IMR-90 (cell line): ENCODE data around the gene LAPTM5. TPM values are rescaled to one million over a fixed set of nuclear protein-coding genes. Genes with fewer than 3 reads are reported as not detected.

ENCODE experiments used
- ATAC-seq: fragments of 200-7000 bp; cut with Tn5 transposase; 2 replicates; pipeline ENCODE4 v1.9.1; 2020; ENCODE audit warnings: low read depth, mild to moderate bottlenecking, moderate library complexity
- BruUV-seq: library from RNA; stranded (reverse); fragments of 400-500 nt; replicated peaks from 2 replicates; lab custom pipeline; 2021; lab: Mats Ljungman, UMichigan
- CTCF ChIA-PET: fragments of 300-600 bp; formaldehyde crosslinking; extraction: SDS; loops from one replicate; lab custom pipeline; 2021; ENCODE audit warnings: antibody characterized with exemption; lab: Yijun Ruan, JAX
- POLR2A ChIA-PET: fragments of 300-600 bp; sonication (Branson Sonifier 250); formaldehyde crosslinking; loops from one replicate; lab custom pipeline; 2022; ENCODE audit warnings: antibody characterized with exemption; ENCODE audit not compliant: unreplicated experiment; lab: Charles Lee
- DNase-seq: peaks from one replicate; pipeline ENCODE4 v3.0.0; 2013
- H2AFZ ChIP-seq: replicated peaks from 2 replicates; pipeline ENCODE3; 2013; ENCODE audit warnings: low read length, mild to moderate bottlenecking; ENCODE audit not compliant: poor library complexity
- H2AK5ac ChIP-seq: 2 replicates; pipeline ENCODE4 v1.6.1; 2013; ENCODE audit warnings: low read depth, low read length, inconsistent platforms
- H2AK9ac ChIP-seq: replicated peaks from 2 replicates; pipeline ENCODE3; 2013; ENCODE audit warnings: mild to moderate bottlenecking, low read depth, low read length, moderate library complexity; ENCODE audit not compliant: poor library complexity
- H2BK120ac ChIP-seq: 2 replicates; pipeline ENCODE4 v1.6.1; 2013; ENCODE audit warnings: low read depth, low read length, inconsistent platforms
- H2BK15ac ChIP-seq: 3 replicates; pipeline ENCODE4 v1.6.1; 2013; ENCODE audit warnings: low read depth, low read length, inconsistent platforms
- H2BK20ac ChIP-seq: 2 replicates; pipeline ENCODE4 v1.6.1; 2013; ENCODE audit warnings: low read depth, mild to moderate bottlenecking, inconsistent platforms, low read length, moderate library complexity
- H2BK5ac ChIP-seq: 2 replicates; pipeline ENCODE4 v1.6.1; 2013; ENCODE audit warnings: mild to moderate bottlenecking, low read depth, low read length, inconsistent platforms; ENCODE audit not compliant: poor library complexity, severe bottlenecking
- H3K14ac ChIP-seq: replicated peaks from 2 replicates; pipeline ENCODE4 v1.6.1; 2013; ENCODE audit warnings: low read depth, low read length, inconsistent platforms
- H3K18ac ChIP-seq: 2 replicates; pipeline ENCODE4 v1.6.1; 2013; ENCODE audit warnings: low read depth, low read length, control low read depth
- H3K23ac ChIP-seq: 2 replicates; pipeline ENCODE4 v1.6.1; 2013; ENCODE audit warnings: low read depth, low read length, inconsistent platforms
- H3K27ac ChIP-seq: 2 replicates; pipeline ENCODE4 v1.5.1; 2013; ENCODE audit warnings: mild to moderate bottlenecking, control low read depth, low read length; ENCODE audit not compliant: insufficient read depth
- H3K27me3 ChIP-seq: 2 replicates; pipeline ENCODE4 v1.6.1; 2013; ENCODE audit warnings: low read length; ENCODE audit not compliant: control insufficient read depth, insufficient read depth
- H3K36me3 ChIP-seq: 2 replicates; pipeline ENCODE4 v1.6.1; 2013; ENCODE audit warnings: low read length, mixed read lengths; ENCODE audit not compliant: control insufficient read depth, insufficient read depth
- H3K4ac ChIP-seq: 2 replicates; pipeline ENCODE4 v1.6.1; 2013; ENCODE audit warnings: low read depth, low read length, inconsistent platforms
- H3K4me1 ChIP-seq: 2 replicates; pipeline ENCODE4 v1.6.1; 2013; ENCODE audit warnings: low read length, mixed read lengths; ENCODE audit not compliant: control insufficient read depth, insufficient read depth
- H3K4me2 ChIP-seq: 2 replicates; pipeline ENCODE4 v1.6.1; 2013; ENCODE audit warnings: low read depth, mild to moderate bottlenecking, control low read depth, low read length, moderate library complexity
- H3K4me3 ChIP-seq: 2 replicates; pipeline ENCODE4 v1.5.1; 2013; ENCODE audit warnings: low read depth, mild to moderate bottlenecking, control low read depth, low read length, moderate library complexity; ENCODE audit not compliant: insufficient read depth
- H3K56ac ChIP-seq: 2 replicates; pipeline ENCODE4 v1.6.1; 2013; ENCODE audit warnings: low read length, inconsistent platforms; ENCODE audit not compliant: insufficient read depth; ENCODE audit errors: extremely low read depth
- H3K79me1 ChIP-seq, 2 experiments: 2 replicates each; pipeline ENCODE4 v1.6.1; 2013; ENCODE audit warnings: low read length in 2 of 2, inconsistent platforms in 1 of 2, low read depth in 1 of 2
- H3K9ac ChIP-seq: 2 replicates; pipeline ENCODE4 v1.6.1; 2013; ENCODE audit warnings: low read depth, low read length, control low read depth
- H3K9me1 ChIP-seq: 2 replicates; pipeline ENCODE4 v1.6.1; 2013; ENCODE audit warnings: low read length, inconsistent platforms; ENCODE audit not compliant: insufficient read depth
- H3K9me3 ChIP-seq: 2 replicates; pipeline ENCODE4 v1.6.1; 2013; ENCODE audit warnings: low read length; ENCODE audit not compliant: control insufficient read depth, insufficient read depth
- H4K20me1 ChIP-seq: 2 replicates; pipeline ENCODE4 v1.6.1; 2013; ENCODE audit warnings: low read length, inconsistent platforms; ENCODE audit not compliant: insufficient read depth
- H4K5ac ChIP-seq: 2 replicates; pipeline ENCODE4 v1.6.1; 2013; ENCODE audit warnings: mild to moderate bottlenecking, low read depth, low read length, control low read depth
- H4K8ac ChIP-seq, 2 experiments: 2 replicates each; pipeline ENCODE4 v1.6.1; 2013; ENCODE audit warnings: low read depth in 2 of 2, low read length in 2 of 2, control low read depth in 1 of 2, inconsistent platforms in 1 of 2
- H4K91ac ChIP-seq: 2 replicates; pipeline ENCODE4 v1.6.1; 2013; ENCODE audit warnings: low read depth, low read length, inconsistent platforms; ENCODE audit not compliant: insufficient read depth
- BHLHE40 ChIP-seq: fragments of 150-350 bp; IDR thresholded peaks from 2 replicates; pipeline ENCODE4 v1.6.1; 2016; ENCODE audit warnings: mild to moderate bottlenecking, low read depth, low read length
- WGBS, 2 experiments: methylation state at CpG; one replicate each; pipeline versions ENCODE4 v1.1.5 to v1.1.7; 2013; ENCODE audit warnings: missing lambda C conversion rate in 2 of 2; ENCODE audit not compliant: insufficient read length in 1 of 2; ENCODE audit errors: extremely low coverage in 2 of 2; 5-methylcytosine and 5-hydroxymethylcytosine counted together
- dilution Hi-C: fragments of 300-500 bp; cut with HindIII; formaldehyde crosslinking; loops from one replicate; pipeline ENCODE4 v1.14.3; 2018; ENCODE audit warnings: low sequenced_read_pairs; ENCODE audit not compliant: unreplicated experiment
- in situ Hi-C: fragments of 300-500 bp; cut with MboI; formaldehyde crosslinking; loops from 3 replicates; pipeline ENCODE4 v1.14.3; 2019; ENCODE audit warnings: low sequenced_read_pairs, inconsistent platforms, mixed read lengths
- intact Hi-C: fragments of 100-400 bp; cut with micrococcal nuclease; formaldehyde crosslinking; loops from 2 replicates; pipeline ENCODE4 v1.10.0; 2022
- polyA plus RNA-seq, 3 experiments: library from polyadenylated mRNA; depleted of rRNA; stranded (reverse); fragments of >200 nt; gene quantifications; 2 replicates each; pipeline ENCODE4 v1.2.3, GENCODE V29; 2012; ENCODE audit warnings: low replicate concordance in 1 of 3
- total RNA-seq: library from RNA; depleted of rRNA; stranded (reverse); fragments of >200 nt; gene quantifications from 2 replicates; pipeline ENCODE4 v1.2.3, GENCODE V29; 2012

Gene LAPTM5
- total and polyA plus RNA-seq, 2 of the 4 experiments (the other 2 are of a cell fraction): 0.09 TPM; not detected in 1

- no peak overlapping the region for H2BK120ac ChIP-seq
- no peak overlapping the region for H4K8ac ChIP-seq
- H2BK5ac ChIP-seq: no peak overlapping the region
- H3K4me3 ChIP-seq: no peak overlapping the region
- H3K79me1 ChIP-seq: no peaks in the 10 kb centered on the region
- dilution Hi-C loops: no loop called here
- no peak overlapping the region for H2AK5ac ChIP-seq
- no peaks in the 10 kb centered on the region; the same call in 1 of the 2 replicates for H3K9me3 ChIP-seq
- TF ChIP-seq BHLHE40: no peak
- H3K23ac ChIP-seq: no peak overlapping the region
- DNase-seq: no peak
- no peak overlapping the region for H2BK20ac ChIP-seq
- H3K4me1 ChIP-seq: peaks cover 9% of the 10 kb centered on the region; the same call in 1 of the 2 replicates
- H2AFZ ChIP-seq: no peak overlapping the region
- H3K9me1 ChIP-seq: no peaks in the 10 kb centered on the region
- no peak overlapping the region for H3K18ac ChIP-seq
- in situ Hi-C loops: loop anchor here (5.0 kb wide), 1 partner anchor 43 kb away; the partner anchor contains the start of gene MATN1
- H4K20me1 ChIP-seq: no peaks in the 10 kb centered on the region
- H3K4me2 ChIP-seq: no peak overlapping the region
- H4K5ac ChIP-seq: no peak overlapping the region
- no peaks in the 10 kb centered on the region; the same call in 1 of the 2 replicates for H3K27me3 ChIP-seq
- 89% methylated on average over 13 of the region's 18 CpGs; no CpG with 5 or more reads in 1 of the 2 experiments for WGBS, 2 experiments
- no TSS peak for BruUV-seq
- no peak overlapping the region for H2AK9ac ChIP-seq
- no peak overlapping the region for H3K14ac ChIP-seq
- ATAC-seq: no peak
- intact Hi-C loops: no loop called here
- no peak overlapping the region for H2BK15ac ChIP-seq
- CTCF ChIA-PET: interaction anchor here (0.6 kb wide), 2 partner anchors 8 to 71 kb away, joined by 3 to 4 read pairs; no protein-coding TSS in a partner anchor
- H3K56ac ChIP-seq: no peak overlapping the region
- H3K27ac ChIP-seq: no peak overlapping the region
- no peak overlapping the region for H3K4ac ChIP-seq
- H4K91ac ChIP-seq: no peak overlapping the region
- H3K9ac ChIP-seq: no peak overlapping the region
- no peaks in the 10 kb centered on the region for H3K36me3 ChIP-seq
- POLR2A ChIA-PET: no interaction called here
Measured at GRCh38 chr1:30764939-30765555, 7.5 kb upstream of the LAPTM5 start.
